Measurements from ENCODE around the gene ICAM2.

ICAM2 gene

DNA sequence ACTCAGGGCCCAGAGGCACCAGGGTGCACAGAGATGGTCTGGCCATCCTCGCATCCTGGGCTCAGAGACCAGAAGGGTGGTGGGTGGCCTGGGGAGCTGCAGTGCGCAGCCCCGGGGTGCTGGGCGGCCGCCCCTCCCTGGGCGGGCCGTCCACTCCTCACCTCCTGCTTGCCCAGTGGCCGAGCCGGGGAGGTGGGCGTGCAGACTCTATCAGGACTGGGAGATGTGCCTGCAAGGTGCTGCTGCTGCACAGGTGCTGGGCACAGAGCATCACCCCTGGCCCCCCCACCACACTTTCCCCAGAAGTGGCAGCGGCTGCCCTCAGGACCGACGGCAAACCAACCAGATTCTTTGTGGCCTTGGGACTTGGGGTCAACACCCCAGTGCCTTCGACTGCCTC lies 47.6 kb downstream of the ICAM2 start, which contains the start of gene SCN4A:
SCN4A (minus strand) TSS at position 123 of the 400 bp plus-strand sequence; CDS start at position 46, 77 bp downstream.
- TF ChIP-seq, protein P1, sequence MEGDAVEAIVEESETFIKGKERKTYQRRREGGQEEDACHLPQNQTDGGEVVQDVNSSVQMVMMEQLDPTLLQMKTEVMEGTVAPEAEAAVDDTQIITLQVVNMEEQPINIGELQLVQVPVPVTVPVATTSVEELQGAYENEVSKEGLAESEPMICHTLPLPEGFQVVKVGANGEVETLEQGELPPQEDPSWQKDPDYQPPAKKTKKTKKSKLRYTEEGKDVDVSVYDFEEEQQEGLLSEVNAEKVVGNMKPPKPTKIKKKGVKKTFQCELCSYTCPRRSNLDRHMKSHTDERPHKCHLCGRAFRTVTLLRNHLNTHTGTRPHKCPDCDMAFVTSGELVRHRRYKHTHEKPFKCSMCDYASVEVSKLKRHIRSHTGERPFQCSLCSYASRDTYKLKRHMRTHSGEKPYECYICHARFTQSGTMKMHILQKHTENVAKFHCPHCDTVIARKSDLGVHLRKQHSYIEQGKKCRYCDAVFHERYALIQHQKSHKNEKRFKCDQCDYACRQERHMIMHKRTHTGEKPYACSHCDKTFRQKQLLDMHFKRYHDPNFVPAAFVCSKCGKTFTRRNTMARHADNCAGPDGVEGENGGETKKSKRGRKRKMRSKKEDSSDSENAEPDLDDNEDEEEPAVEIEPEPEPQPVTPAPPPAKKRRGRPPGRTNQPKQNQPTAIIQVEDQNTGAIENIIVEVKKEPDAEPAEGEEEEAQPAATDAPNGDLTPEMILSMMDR (IDR thresholded peaks at IDR 0.05; ENCODE audit: low read depth, low read length, missing control alignments), result no peak
- in situ Hi-C loops (cut with HindIII; ENCODE audit: low sequenced_read_pairs), result no loop called here
- H3K4me3 ChIP-seq (ENCODE audit: low read depth, low read length), result no peak within 1 kb of the TSS
- no peak for DNase-seq (ENCODE audit: low read depth)

DNA sequence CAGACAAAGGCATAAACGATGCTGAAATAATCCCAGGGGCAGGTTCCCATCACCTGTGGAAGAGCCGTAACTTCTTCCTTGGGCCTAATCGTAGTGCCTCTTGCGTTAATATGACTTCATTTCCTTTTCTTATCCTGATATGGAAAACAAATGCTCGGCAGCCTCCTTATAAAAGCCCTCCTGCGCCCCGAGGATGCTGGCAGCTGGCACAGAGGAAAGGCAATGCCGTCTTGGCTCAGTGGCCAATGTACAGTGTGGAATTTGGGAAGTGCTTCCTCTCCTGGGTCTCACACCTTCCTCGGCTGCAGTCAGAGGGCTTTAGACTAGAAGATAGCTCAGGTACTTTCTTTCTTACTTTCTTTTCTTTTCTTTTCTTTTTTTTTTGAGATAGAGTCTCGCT lies 51.2 kb downstream of the ICAM2 start:
- in situ Hi-C loops (cut with HindIII; ENCODE audit: low sequenced_read_pairs), result no loop called here
- no peak for DNase-seq (ENCODE audit: low read depth)
- H3K4me3 ChIP-seq (ENCODE audit: low read depth, low read length), result no peak overlapping the region
- TF ChIP-seq, protein P1 (IDR thresholded peaks at IDR 0.05; ENCODE audit: low read depth, low read length, missing control alignments), result no peak

DNA sequence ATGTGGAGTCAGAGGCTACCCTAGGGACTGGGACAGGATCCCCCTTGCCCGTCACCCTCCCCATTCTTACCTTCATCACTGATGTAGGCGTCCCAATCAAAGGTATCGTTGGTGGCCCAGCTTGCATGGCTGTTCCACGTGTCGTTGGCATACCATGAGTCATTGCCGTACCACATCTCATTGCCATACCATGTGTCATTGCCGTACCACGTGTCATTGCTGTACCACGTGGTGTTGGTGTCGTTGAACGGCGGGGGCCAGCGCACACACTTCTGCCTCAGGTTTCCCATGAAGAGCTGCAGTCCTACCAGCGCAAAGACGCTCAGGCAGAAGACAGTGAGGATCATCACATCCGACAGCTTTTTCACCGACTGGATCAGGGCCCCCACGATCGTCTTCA lies 52.5 kb downstream of the ICAM2 start:
- in situ Hi-C loops (cut with HindIII; ENCODE audit: low sequenced_read_pairs), result no loop called here
- DNase-seq (ENCODE audit: low read depth), result no peak
- TF ChIP-seq, protein P1 (IDR thresholded peaks at IDR 0.05; ENCODE audit: low read depth, low read length, missing control alignments), result no peak
- no peak overlapping the region for H3K4me3 ChIP-seq (ENCODE audit: low read depth, low read length)

DNA sequence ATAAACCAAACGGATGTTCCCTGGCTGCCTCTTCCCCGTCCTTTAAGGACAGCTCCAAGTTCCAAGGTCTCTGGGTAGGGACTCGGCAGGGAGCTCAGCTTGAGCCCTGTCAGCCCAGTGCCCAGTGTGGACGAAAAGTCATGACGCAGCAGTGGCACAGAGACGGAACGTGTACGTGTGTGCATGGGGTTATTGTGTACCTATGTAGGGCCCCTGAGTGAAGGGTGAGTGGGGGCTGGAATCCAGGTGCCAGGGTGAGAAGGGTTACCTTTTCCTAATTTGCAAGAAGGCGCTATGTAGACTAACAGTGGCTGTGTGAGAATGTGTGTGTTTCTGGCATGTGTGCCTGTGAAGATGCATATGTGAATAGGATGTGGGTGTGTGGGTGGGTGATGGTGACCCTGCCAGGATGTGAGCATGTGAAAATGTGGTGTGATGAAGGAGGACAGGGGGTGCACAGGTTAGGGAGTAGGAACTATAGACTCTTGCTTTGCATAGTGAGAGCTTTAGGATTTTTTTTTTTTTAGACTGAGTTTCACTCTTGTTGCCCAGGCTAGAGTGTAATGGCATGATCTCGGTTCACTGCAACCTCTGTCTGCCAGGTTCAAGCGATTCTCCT lies 53.7 kb downstream of the ICAM2 start:
- no peak overlapping the region for H3K4me3 ChIP-seq (ENCODE audit: low read depth, low read length)
- DNase-seq (ENCODE audit: low read depth), result no peak
- in situ Hi-C loops (cut with HindIII; ENCODE audit: low sequenced_read_pairs), result no loop called here
- TF ChIP-seq, protein P1 (IDR thresholded peaks at IDR 0.05; ENCODE audit: low read depth, low read length, missing control alignments), result no peak

DNA sequence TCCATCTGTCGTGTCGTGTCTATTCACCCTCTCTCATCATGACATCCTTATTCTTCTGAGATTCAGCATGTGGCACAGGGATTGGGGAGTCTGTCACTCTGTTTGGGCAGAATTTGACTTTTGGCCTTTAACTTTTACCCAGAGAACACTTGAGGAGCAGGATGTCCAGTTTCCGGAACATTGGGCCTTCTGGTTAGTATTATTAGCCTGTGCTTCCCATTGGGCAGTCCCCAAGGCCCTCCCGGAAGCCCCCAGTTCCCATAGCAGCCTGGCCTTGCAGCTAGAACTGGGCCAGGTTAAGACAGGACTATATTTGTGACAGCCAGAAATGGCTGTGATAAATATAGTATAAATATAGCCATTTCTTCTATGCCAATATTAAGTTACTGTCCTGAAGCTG lies 57.3 kb downstream of the ICAM2 start:
- in situ Hi-C loops (cut with HindIII; ENCODE audit: low sequenced_read_pairs), result no loop called here
- H3K4me3 ChIP-seq (ENCODE audit: low read depth, low read length), result no peak overlapping the region
- TF ChIP-seq, protein P1 (IDR thresholded peaks at IDR 0.05; ENCODE audit: low read depth, low read length, missing control alignments), result no peak
- no peak for DNase-seq (ENCODE audit: low read depth)

DNA sequence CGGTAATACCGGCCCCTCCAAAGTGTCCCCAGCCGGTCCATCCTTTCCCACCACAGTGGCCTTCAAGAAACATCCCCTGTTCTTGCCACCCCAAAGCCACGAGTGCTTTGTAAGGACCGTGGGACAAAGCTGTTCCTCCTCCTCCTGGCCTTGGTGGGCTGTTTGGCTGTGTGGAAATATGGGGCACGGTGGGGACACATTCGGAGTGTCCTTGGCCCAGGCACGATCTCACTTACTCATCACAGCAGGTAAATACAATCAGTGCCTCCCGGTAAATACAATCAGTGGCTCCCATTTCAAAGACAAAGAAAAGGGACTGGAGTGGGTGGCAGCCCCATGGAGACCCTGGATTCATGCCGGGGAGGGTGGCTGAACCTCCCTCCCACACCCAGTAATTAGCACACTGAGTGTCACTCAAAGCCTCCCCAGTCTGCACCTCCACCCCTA lies 58.1 kb downstream of the ICAM2 start:
- H3K4me3 ChIP-seq (ENCODE audit: low read depth, low read length), result no peak overlapping the region
- no peak for DNase-seq (ENCODE audit: low read depth)
- in situ Hi-C loops (cut with HindIII; ENCODE audit: low sequenced_read_pairs), result no loop called here
- TF ChIP-seq, protein P1 (IDR thresholded peaks at IDR 0.05; ENCODE audit: low read depth, low read length, missing control alignments), result no peak

All from astrocyte of the cerebellum (primary cell).